HG02885 (cell line): ENCODE measurements around the gene SLC7A6.

Experiments used
- ATAC-seq: cut with Tn5 transposase; IDR thresholded peaks from one replicate; pipeline ENCODE4 v1.9.1; 2021; ENCODE audit warnings: mild to moderate bottlenecking; ENCODE audit not compliant: unreplicated experiment, poor library complexity

SLC7A6 gene

DNA sequence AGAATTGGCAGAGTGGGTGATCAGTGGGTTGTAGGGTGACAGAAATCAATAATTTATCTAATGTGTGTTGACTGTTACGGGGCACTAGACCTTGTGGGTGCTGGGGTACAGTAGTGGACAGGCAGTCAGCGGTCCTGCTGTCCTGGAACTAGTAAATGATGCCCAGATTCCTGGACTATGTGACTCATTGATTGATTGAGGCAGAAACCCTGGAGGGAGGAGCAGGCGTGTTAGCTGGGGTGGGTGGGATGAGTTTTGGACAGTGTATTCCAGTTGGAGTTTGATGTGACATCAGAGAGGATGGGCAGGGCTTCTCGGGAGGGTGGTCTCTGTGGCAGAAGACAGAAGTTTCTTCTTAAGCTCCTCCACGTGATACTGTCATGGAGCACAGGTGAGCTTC, 70.8 kb downstream of the SLC7A6 start:
- no peak for ATAC-seq

DNA sequence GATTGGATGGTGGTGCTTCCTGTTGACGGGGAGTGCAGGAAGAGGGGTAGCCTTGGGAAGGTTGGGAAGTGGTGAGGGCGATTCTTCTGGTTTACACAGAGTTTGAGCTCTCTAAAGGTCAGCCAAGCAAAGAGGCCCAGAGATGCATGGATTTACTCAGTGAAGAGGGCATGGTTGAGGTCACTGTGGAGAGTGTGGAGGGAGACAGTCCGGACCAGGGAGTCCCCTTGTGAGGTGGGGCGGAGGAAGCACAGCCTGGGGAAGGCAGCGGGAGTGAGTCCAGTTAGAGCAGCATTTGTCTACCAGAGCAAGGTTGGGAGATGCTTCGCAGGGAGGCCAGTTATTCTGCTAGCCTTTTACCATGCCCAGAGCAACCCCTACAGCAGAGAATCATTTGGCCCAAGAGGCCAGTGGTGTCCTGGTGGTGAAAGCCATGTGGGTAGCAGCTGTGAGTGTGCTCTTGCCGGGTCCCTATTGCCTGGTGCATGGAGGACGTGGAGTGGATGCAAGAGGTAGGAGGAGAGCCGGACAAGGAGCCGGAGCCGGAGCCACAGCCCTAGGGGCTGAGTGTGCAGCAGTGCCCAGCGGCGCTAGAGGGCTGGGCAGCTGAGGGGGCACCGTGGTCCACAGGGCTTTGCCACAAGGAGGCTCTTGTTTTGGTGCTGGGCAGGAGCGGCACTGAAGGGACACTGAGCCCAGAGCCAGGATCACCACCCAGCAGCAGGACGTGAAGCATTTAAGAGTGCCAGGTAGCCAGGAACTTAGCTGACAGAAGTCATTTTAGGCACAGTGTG, 74.2 kb downstream of the SLC7A6 start:
- no peak for ATAC-seq

DNA sequence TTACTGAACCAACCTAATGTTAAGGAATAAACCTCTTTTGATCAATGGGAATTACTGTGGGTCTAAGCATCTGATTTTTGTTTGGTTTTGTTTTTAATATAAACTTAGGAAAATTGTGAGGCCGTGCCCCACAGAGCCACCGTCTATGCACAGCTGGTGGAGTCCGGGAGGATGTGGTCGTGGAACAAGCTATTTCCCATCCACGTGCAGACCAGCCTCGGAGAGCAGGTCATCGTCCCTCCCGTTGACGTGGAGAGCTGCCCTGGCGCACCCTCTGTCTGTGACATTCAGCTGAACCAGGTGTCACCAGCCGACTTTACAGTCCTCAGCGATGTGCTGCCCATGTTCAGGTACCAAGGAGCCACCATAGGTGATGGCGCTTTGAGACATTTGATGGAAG, 74.9 kb downstream of the SLC7A6 start:
- ATAC-seq = no peak

GRCh38 chr16:68342620-68343019, 78.3 kb downstream of the SLC7A6 start:
- ATAC-seq = no peak

GRCh38 chr16:68343137-68343536, 78.8 kb downstream of the SLC7A6 start:
- ATAC-seq = no peak

- no peak for ATAC-seq
Measured at GRCh38 chr16:68344252-68344651, 79.9 kb downstream of the SLC7A6 start.

GRCh38 chr16:68345351-68345810, 81.1 kb downstream of the SLC7A6 start:
- ATAC-seq = no peak

DNA sequence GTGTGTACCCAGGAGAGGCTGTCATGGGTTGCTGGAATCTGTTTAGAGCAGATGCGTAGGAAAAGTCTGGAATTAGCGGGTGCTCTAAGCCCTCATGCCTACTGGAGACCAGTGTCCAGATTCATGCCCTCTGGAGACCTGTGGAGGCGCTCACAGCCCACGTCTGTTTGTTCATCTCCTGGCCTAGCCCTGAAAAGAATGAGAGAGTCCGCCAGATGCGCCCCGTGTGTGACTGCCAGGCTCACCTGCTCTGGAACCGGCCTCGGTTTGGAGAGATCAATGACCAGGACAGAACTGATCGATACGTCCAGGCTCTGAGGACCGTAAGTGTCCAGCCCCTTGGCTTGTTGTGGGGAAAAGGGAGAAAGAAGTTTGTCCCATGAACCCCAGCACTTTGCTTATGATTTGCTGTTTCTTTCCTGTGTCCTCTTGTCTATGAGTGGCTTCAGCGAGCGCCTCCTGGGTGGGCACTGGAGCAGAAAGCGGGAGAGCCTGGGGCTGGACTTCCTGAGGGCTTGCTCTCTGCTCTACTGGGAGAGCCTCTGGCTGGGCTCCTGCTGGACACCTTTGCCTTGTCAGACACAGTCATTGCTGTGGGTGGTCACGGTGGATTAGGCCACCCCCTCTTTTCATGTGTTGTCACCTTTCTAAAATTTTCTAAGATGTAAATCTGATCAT, 81.8 kb downstream of the SLC7A6 start:
- ATAC-seq = no peak

DNA sequence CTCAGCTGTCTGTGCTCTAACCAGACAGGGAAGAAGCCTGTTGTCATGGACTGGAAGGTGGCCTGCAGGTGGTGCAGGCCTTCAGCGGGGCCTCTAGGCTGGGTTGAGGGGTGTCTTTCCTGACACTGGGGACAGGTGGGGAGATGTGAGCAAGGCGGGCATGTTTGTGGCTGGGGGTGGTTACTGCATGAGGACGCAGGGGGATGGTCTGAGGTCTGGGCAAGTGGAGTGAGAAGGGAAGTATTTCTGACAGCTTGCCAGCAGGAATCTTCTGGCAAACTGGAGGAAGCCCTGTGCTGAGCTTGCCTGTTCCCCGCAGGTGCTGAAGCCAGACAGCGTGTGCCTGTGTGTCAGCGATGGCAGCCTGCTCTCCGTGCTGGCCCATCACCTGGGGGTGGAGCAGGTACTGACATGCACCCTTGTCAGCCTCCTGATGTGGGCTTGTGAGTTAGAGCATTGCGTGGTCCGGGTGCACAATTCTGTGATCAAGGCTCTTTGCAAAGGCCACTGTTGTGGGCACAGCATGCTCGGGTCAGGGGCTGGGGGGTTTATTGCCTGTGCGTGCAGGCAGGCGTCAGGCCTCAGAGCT, 82.7 kb downstream of the SLC7A6 start:
- no peak for ATAC-seq

GRCh38 chr16:68347605-68348004, 83.3 kb downstream of the SLC7A6 start:
- no peak for ATAC-seq

DNA sequence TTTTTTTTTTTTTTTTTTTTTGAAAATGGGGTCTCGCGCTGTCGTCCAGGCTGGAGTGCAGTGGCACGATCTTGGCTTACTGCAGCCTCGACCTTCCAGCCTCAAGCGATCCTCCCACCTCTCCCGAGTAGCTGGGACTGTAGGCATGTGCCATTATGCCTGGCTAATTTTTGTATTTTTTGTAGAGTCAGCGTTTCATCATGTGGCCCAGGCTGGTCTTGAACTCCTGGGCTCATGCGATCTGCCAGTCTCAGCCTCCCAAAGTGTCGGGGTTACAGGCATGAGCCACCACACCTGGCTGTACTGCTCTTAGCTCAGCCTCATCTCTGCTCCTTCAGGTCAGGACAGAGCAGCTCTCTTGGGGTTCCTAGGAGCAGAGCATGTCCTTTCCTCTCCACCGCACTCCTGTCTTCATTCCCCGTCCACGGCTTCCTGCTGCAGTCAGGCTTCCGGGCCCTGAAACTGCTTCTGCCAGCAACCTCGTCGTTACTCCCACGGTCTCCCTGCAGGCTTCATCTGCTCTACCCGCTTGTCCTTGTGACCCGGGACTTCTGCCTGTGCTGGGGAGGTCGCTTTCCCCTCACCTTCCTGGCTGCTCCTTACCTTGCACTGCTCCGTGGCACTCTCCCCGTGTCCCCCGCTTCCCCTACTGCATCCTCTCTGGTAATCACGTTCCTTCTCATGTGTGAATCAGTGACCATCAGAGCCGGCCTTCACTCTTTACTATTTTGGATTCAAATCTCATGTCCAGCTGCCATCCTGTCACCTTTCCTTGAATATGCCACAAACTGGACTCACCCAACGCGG, 84.5 kb downstream of the SLC7A6 start:
- no peak for ATAC-seq

DNA sequence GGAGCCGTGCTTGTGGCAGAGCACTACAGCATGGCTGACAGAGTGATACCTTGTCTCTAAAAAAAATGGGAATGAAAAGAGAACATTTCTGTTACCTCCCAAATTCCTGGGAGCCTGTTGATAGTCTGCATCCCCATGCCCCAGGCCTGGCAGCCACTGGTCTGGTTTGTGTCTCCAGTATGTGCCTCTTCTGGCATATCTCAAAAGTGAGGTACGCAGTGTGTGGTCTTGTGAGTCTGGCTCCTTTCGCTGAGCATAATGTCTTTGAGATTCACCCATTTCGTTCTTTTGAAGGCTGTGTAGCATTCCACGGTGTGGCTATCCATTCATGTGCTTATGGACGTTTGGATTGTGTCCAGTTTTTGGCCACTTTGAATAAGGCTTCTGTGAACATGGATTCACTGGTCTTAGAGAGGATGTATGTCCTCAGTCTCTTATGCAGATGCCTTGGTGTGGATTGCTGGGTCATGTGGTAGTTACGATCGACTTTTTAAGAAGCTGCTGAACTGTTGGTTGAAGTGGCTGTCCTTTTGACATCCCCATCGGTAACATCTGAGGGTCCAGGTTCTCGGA, 85.6 kb downstream of the SLC7A6 start:
- no peak for ATAC-seq

GRCh38 chr16:68350813-68351350, 86.6 kb downstream of the SLC7A6 start:
- no peak for ATAC-seq
